ENCODE results near the gene IL4I1.

The IL4I1 gene

DNA sequence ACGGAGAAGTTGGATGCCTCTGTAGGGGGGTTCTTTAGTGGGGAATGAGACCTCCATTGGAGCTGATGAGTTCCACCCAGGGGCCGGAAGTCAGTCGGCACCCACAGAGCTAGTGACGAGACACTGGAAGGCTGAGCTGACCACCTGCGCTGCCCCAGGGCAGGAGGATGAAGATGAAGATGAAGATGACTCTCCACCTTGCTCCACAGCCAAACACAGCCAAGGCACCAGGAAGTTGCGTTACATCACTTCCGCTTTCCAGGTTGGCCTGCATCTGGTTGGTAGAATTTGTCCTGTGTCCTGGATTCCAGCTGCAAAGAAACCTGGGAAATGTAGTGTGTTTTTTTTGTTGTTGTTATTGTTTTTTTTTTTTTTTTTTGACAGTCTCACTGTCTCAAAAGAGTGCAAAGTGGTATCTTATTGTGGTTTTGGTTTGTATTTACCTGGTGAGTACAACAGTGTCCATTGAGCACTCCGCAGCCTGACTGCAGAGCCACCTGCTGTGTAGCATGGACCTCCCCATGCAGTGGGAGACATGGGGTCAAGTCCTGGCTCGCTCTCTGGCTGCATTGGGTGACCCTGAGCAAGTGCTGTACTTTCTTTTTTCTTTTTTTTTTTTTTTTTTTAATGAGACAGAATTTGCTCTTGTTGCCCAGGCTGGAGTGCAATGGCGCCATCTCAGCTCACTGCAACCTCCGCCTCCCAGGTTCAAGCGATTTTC lies 17.3 kb downstream of the IL4I1 start:
- DNase-seq (ENCODE audit: low read depth in 3 of 3): no peak

DNA sequence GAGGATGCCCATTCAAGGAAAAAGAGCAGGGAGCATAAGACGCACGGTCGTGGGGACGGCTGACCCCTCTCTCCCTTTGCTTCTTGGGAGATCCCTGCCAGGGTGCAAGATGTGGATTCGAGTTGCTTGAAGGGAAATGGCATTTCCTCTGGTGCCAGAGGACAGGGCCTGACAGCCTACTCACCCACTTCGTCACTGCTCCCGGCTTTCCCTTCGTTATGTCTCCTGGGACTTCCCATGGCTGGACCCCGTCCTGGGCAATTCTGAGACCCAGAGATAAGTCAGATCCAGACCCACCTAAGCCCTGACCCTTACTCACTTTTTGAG lies 18.0 kb downstream of the IL4I1 start:
- DNase-seq (ENCODE audit: low read depth in 3 of 3): no peak

DNA sequence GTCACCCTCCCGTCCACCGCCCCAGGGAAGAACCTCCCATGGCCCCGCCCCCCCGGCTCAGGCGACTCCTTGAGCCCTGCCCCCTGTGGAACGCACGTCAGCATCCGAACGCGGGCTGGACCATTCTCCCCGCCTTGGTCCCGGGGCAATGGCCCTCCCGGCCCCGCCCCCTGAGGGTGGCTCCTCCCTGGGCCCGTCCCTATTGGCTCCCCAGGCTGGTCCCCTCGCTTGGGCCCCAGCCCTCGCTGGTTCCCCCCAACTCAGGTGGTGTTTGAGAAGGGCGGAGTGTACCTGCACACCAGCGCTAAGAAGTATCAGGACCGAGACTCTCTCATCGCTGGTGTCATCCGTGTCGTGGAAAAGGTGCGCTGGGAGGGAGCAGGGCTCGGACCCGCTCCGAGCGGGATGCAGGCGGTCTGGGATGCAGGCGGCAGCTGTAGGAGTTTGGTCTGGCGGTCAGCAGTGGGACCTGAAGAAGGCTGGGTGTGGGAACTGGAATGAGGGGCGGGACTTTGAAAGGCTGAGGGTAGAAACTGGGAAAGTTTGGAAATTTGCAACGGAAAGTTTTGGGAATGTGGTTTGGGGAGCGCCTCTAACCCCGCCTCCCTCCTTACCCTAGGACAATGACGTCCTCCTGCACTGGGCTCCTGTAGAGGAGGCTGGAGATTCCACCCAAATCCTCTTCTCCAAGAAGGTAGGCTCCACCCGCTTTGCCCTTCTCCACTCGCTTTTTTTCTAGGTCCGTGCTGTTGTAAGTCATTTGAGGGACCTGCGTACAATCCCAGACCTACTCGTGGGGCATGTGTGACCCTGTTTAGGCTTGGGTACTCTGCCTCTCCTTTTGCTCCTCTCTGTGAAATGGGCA lies 18.6 kb downstream of the IL4I1 start:
- DNase-seq (ENCODE audit: low read depth in 3 of 3): peak; percentile 92 to 98 (median 96)

DNA sequence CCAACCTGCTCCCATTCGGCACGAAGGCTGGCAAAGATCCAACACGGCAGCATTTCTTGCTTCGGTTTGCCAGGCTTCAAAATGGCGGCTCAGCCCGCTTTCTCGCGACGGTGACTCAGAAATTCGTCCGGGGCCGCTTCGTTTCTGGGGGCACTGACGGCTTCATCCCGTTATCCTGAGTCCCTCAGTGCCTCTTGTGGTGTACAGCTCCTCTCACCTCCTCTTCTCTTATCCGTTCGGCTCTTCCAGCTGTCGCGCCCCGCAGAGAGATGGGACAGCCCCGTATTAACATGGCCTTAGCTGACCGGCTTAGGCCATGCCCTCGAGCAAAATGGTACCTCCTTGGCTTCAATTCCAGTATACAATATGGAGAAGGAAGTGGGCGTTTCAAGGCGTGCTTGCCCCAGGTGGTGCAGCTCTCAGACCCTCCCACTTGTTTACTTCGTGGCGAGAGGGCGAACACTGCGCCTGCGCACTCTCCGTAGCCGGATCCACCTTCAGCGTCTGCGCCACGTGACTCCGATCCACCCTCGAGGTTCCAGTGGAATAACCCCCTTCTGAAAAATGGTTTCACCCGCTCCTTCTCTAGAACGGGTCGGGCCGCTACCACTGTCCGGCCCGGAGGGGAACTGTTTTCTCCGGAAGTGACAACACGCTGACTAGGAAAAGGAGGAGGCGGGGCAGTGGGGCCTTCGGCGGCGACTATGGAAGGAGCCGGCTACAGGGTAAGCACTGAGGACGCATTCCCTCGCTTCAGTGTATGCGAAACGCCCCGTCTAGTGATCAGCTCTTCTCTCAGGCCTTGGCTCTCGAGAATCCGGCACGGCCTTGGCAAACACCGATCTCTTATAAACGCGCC lies 19.4 kb downstream of the IL4I1 start, which contains the start of the genes AKT1S1 and TBC1D17:
Gene AKT1S1, minus strand, starts transcription at position 336 of the 859 bp plus-strand sequence. CDS start 4,060 bp downstream, outside the sequence.
Gene TBC1D17, plus strand, starts transcription at position 683 of the 859 bp plus-strand sequence. Its CDS starts 22 bp downstream, at position 705.
- peak; percentile 89 to 98 (median 96) for DNase-seq (ENCODE audit: low read depth in 3 of 3)

DNA sequence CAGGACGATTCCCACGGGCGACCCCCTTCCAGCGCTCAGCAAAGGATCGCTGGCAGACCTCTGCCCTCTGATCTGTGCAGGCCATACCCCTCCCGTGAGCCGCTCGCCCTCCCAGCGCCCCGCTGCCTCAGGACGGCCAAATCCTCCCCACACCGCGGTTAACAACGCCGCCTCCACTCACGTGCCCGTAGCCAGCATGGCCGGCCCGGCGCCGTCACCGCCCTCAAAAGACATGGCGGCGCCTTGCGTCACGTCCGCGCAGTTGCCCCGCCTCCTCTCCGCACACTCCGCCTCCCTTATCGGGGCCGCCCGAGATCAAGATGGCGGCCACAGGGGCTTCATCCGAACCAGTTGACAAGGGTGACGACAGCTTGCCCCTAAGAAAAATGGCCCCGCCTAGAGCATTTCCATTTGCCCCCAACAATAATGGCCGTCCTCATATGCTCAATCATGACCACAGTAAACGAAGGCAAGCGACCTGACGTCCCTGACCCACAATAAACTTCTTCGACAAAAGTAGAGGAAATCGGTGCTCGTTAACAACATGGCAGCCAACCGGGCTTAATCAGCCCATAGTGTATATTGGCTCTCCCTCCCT lies 20.2 kb downstream of the IL4I1 start:
- peak; percentile 93 to 96 (median 95) for DNase-seq (ENCODE audit: low read depth in 3 of 3)

DNA sequence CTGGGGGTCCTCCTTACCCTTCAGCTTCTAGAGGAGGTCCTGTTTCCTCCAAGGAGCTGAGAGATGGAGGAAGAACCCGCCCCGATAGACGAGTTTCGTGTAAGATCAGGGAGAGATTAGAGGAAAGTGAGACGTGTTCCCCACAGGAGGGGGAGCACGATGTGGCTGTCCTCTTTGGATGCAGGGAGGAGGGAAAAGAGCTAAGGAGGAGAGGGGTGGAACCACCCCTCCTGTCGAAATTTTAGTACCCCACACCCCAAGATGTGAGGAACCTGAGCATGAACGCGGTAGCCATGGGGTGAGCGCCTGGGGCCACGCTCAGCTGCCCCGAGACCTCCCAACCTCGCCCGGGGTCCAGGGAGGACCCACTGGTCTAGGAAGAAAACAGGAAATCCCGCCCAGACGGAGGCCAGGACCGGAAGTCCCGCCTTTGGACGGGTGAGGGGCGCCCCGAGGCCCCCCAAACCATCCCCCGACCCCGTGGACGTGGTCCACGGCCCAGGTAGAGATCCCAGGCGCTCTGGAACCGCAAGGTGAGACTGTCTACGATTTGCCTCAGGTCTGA lies 20.7 kb downstream of the IL4I1 start:
- peak in 1 of 3 experiments; percentile 45 for DNase-seq (ENCODE audit: low read depth in 3 of 3)

DNA sequence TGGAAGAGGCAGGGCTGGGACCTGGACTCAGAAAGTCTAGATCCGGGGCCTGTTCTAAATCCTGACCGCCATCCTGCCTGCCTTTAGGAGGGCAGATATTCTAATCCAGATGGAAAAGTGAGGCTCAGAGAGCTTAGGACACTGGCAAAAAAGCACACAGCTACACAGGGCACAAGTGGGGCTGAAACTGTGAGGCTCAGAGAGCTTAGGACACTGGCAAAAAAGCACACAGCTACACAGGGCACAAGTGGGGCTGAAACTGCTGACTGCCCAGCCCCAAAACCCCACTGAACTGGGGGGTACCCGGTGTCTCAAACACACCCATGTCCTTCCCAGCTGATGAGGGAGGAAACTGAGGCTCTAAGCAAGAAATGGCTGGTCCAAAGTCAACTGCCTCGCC lies 21.5 kb downstream of the IL4I1 start:
- no peak for DNase-seq (ENCODE audit: low read depth in 3 of 3)

DNA sequence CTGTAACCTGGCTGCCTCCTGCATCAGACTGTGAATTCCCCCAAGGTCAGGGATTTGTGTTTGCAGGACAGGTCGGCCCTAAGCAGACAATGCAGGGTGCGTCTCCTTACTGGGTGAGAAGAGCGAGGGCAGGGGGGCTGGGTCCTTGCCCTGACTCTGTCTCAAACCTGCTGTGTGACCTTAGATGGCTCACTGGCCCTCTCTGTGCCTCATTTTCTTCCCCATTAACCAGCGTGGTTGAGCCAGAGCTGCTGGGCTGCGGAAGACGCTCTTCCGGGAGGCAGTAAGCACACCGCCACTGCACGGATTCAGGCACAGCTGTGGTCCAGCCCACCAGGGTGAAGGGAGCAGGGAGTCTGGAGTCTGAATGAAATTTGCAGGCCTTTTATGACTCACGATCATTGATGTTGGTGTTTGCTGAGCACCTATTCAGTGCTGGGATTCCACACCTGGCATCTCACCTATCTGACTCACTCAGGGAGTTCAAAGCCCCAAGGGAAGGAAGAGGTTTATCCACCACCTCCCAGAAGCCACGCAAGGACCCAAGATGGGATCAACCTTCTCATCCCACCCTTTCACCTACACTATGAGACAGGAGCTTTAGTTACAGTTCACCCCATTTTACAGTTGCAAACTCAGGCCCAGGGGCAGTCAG lies 22.1 kb downstream of the IL4I1 start:
- no peak for DNase-seq (ENCODE audit: low read depth in 3 of 3)

DNA sequence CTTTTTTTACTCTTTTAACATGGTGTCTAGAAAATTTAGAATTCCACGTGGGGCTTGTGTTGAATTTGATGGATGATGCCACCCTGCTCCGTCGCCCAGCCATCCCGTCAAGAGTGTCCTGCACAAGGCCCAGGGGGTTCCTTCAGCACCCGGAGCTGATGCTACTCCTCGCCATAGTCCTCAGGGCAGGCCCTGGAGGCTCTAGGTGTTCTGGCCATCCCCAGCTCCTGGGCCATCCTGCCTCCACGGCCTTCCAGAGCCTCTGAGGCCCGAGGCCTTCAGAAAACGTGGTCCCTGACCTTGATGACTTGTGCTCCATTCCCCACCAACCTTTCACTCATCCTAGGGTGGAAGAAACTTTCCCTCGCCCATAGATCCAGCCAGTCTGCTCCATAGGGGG lies 22.9 kb downstream of the IL4I1 start:
- no peak for DNase-seq (ENCODE audit: low read depth in 3 of 3)

DNA sequence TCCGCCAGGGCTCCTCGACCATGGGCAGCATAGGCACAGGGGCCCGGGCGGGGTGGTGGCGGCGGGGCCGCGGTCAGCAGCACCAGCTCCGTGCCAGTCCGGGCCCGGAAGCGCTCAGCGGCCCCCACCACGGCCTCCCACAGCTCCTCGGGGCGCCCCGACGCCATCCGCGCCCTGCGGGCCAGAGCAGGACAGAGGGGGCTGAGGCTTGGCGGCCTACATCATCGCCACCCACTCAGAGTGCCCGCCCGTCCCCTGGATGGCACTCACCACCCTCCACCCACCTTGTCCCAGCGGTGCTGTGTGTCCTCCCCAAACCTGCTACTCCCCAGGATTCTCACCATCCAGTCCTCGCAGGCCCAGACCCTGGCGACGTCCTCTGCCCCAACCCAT lies 23.6 kb downstream of the IL4I1 start:
- DNase-seq (ENCODE audit: low read depth in 3 of 3): no peak

DNA sequence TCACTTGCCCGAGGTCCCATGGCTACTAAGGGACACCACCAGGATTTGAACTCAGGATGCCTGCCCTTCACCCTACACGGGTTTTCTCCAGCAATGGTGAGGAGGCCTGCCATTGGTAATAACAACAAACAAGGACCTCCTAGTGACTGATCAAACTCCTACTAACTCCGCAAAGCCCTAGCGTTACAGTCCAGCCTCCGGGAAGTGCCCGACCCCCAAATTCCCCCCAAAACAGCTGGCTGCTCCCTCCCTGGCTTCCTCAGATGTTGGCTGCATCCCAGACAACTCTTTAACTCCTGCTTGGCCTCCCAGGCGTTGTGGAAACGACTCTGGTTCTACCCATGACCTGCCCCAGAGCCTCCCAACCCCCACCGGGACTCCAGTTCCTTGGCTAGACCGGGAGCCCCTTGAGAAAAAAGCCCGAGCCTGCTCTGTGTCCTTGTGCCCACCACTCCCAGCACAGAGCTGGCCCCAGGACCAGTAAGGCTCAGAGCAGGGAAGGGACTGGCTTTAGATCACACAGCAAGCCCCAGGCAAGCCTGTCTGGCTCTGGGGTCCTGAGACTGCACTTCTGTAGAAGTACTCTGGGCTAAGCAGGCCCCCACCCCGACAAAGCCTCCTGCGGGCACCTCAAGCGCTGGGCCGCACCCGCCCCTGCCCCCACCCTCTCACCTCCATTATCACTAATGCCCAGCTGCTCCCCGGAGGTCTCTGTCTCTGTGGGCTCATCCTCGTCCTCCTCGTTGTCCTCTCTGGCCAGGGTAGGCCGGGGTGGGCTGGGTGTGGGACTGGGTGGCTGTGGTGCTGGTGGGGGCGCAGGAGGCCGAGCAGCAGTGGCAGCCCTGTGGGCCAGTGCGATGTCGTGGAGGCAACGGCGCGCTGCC lies 24.2 kb downstream of the IL4I1 start:
- no peak for DNase-seq (ENCODE audit: low read depth in 3 of 3)

DNA sequence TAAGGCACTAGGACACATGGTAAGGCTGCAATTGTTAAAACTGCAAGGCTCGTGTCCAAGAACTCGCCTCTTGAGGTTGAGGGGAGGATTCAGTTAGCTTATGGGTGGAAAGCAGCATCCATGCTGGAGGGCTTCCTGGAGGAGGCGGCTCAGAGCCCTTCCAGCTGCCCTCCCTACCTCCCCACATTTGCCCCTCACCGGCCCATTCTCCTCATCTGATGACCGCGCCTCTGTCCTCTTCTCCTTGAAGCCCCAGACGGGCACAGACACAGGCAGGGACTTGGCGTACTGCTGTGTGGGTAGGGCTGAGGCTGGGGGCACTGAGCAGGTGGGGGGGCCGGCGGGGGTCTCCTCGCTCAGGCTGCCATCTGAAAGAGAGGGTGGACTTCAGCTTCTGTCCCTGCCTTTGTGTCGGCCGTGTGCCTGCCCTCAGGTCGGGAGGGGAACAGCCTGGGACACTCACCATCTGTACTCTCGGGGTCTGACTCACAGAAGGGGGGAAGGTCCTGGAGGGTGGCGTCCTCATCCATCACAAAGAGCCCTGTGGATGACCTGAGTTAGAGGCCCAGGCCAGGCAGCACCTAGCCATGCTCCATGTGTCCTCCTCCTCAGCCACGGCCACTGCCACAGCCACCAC lies 25.2 kb downstream of the IL4I1 start:
- DNase-seq (ENCODE audit: low read depth in 3 of 3): no peak

DNA sequence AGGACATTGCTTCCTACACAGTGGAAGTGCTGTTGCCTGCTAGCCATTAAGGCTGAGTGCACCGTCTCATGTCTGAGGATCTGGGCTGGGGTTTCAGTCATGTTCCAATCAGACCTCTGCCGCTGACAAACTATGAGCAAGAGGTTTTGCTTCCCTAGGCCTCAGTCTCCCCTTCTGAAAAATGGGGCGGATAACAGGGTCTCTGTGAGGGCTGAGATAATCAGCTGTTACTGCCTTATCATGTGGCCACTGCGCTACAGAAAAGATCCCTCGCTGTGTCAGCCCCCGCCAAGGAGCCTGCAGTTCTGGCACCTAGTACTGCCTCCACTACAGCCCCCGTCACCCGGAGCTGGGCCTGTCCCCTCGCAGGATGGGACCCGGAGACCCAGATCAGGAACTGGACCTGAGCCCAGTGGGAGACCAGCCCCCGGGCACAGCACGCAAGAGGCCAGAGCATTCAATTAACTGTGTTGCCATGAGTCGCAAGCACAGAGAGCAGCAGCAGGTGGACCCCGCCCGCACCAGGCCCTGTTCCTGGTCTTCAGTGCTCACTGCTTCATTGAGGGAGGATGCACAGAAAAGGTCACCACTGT lies 26.3 kb downstream of the IL4I1 start:
- no peak for DNase-seq (ENCODE audit: low read depth in 3 of 3)

DNA sequence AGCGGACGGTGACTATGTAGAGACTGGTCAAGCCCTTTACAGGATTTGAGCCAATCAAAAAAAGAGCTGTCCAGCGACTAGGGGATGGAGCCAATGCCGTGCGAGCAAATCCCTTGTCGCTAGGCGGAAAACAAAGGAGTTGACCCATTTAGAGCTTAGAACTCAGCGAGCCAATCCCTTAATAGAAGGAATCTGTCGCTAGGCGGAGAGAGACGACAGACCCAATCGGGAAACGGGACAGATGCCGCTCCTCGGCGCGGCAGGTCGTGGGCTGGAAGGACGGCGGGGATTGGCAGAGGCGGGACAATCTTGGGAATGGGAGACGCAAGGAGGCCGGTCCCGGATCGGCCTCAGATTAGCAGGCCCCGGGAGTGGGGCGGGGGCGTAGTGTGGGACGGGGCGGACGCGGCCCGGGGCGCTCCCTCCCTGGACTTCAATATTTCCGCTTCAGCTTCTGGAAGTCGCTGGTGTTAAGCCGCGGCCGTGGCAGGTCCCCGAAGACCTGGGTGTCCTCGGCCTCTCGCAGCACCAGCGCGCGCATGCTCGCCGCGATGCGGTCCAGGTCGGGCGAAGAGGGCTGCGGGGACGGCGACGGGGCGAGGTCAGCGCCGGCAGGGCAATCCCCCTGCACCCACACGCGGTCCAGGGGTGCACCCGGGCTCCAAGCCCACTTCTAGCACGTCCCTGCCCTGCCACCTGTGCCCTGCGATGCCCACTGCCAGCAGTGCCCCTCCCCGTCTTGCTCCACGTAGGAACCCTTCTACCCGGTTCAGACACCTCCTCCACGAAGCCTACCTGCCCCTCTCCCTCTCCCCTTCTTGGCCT lies 27.0 kb downstream of the IL4I1 start:
- peak; percentile 73 to 74 (median 74) for DNase-seq (ENCODE audit: low read depth in 3 of 3)

DNA sequence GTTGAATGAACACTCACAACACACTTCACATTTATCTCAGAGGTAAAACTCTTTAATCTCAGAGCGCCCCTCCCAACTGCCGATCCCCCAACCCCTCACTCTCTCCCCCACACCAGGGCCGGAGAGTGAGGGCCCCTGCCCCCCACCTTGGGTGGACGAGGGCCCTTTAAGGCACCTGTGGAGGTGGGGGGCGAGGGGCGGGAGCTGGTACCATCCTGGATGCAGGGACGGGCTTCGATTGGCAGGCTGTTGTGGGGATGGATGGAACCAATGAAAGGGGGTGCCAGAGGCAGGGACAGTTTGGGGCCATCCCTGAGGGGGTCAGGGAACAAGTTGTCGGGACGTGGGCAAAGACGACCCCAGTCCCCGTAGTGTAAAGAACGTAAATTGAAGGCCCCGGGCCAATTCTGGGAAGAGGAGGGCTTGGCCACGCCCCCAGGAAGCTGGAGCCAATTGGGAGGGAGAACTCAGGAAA lies 27.6 kb downstream of the IL4I1 start:
- peak in 1 of 3 experiments; percentile 73 for DNase-seq (ENCODE audit: low read depth in 3 of 3)

DNA sequence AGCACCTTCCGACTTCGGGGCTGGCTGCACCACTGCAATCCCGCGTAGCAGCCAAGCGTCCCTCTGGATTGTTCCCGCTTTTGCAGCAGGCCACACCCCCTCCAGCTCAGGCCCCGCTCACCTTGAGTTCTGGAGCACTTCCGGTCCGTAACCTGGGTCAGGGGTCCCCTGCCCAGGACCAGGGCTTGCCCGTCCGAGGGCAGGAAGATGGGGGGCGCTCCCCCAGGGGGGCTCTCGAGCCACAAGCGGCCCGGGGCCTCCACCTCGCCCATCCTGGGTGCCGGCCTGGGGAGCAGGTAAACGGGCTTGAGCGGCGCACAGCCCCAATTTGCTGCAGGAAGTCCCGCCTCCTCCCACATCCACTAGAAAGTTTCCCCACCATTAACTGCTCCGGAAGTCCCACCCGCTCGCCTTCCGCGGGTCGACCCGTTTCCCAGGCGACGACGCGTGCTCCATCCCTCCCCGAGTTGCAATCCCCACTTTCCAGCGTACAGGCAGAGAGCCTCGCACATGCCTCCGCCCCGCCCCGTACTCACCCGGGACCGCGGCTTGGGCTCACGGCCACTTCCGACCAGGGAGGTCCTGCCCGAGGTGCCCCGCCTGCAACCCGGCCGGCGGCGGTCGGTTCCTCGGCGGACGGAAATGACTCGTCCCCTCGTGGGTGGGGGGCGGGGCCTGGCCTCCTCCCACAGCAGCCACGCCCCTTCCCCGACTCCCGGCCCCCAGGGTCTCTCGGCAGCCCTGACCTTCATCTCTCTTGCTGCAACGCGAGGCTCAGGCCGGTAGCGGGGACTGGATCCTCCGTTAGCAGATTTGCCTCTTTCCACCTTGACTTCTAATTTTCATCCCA lies 29.5 kb downstream of the IL4I1 start, which contains the start of gene PNKP:
Gene PNKP, minus strand, starts transcription at position 644 of the 850 bp plus-strand sequence. Its CDS starts 372 bp downstream, at position 272.
- peak; percentile 73 to 91 (median 88) for DNase-seq (ENCODE audit: low read depth in 3 of 3)

DNA sequence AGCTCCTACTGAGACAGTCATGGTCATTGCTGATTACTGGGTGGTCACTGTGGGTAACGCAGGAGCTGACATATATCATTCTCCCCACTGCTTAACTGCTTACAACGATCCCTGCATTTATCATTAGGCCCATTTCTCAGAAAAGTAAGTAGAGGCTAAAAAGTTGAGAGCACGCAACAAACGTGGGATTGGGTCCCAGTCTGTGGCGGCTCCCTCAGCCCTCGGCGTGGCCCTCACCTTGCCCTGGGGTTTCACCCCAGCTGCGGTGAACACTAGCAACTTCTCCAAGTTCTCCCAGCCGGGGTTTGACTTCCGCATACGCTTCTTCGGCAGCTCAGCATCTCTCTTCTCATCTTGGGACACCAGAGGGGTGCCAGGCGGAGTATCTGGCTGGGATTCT lies 31.8 kb downstream of the IL4I1 start:
- DNase-seq (ENCODE audit: low read depth in 3 of 3): no peak

Data from stimulated activated CD4-positive, alpha-beta T cell treated with anti-CD3 and anti-CD28 coated beads, TNF-alpha, amount 100 ng/mL, for 4 hours (primary cell).